GM19324 (cell line): ENCODE data around the gene DTX2.
"Not testable (repeated sequence)": the region's sequence is repeated elsewhere in the genome, so short reads cannot be mapped to it uniquely, and the experiment has no call there.

Source experiments
- ATAC-seq: cut with Tn5 transposase; IDR thresholded peaks from one replicate; pipeline ENCODE4 v1.9.1; 2021; ENCODE audit warnings: mild to moderate bottlenecking, moderate library complexity; ENCODE audit not compliant: unreplicated experiment, low FRiP score

Gene DTX2

DNA sequence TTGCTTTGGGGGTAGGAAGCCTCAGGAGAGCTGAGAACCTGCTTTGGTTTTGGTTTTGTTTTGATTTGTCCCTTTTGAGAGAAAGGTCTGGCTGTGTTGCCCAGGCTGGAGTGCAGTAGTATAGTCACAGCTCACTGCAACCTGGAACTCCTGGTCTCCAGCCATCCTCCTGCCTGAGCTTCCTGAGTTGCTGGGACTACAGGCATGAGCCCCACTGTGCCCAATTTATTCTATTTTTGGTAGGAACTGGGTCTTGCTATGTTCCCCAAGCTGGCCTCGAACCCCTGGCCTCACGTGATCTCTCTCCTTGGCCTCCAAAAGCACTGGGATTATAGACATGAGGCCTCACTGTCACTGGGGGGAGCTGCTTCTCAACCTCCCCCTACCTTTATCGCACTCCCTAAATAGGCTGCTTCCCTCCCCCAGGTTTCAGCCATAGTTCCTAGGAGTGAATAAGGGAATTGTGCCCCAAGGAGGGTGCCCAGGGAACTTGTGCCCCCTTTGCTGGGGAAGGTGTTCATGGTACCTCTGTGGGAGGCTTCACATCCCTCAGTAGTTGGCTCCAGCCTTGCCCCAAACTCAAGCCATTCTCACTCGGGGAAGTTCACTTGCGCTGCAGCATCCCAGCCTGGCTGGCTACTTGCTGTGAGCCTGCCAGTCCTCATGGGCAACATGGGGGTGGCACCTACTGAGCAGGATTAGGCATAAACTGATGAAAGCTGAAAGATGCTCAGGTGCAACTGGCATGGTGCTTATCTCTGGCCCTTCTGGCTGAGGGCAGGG, 18.7 kb upstream of the DTX2 start:
- not testable (repeated sequence) for ATAC-seq

GRCh38 chr7:76443846-76444245, 17.7 kb upstream of the DTX2 start:
- not testable (repeated sequence) for ATAC-seq

DNA sequence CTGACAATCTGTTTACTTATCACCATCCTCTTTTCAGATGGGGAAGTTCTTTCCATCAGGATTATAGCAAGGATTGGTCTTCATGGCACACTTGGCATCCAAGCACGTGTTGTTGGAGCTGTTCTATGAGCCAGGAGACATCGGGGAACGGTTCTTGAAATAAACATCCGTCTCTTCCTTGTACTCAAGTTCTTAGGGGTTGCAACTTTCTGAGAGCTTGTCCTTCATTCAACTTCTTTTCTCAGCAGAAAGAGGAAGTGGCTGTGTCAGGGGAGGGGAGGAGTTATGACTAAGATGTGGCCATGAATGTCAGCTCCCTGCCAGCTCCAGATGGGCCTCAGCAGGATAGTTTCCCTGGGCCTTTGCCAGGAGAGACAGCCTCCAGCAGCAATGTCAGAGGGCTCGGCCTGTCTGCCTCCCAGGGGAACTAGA, 15.9 kb upstream of the DTX2 start:
- not testable (repeated sequence) for ATAC-seq

- ATAC-seq = not testable (repeated sequence)
Observed at GRCh38 chr7:76457017-76457416, 4.5 kb upstream of the DTX2 start.

DNA sequence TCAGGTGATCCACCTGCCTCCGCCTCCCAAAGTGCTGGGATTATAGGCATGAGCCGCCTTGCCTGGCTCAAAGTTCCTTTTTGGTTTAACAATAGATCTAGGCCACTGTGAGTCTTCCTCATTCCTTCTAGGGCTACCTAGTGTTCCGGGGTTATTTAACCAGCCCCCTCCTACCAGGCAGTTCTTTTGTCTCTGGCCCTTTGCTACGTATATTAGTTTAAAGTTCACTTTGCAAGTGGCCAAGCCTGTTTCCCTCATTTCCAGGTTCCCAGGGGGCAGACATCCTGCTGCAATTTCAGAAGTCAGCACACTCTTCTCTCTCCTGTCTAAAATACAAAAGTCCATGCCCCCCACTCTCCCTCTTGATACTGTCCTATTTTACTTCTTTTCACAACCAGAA, 3.0 kb upstream of the DTX2 start:
- ATAC-seq = not testable (repeated sequence)

- not testable (repeated sequence) for ATAC-seq
Observed at GRCh38 chr7:76460767-76461166, 742 bp upstream of the DTX2 start.

- not testable (repeated sequence) for ATAC-seq
Observed at GRCh38 chr7:76462271-76462882, 868 bp downstream of the DTX2 start.

DNA sequence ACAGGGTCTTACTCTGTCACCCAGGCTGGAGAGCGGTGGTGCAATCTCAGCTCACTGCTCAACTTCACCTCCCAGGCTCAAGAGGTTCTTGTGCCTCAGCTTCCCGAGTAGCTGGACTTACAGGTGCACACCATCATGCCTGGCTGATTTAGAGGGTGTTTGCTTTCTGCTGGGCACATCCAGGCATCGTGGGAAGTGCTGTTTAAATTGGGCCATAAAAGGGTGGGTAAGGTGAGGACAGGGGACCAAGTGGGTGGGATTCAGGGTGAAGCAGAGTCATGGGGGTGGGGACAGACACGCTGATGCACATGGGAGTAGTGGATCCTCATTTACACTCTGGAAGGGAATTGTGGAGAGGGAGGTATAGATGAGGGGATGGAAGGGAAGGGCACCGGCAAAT, 3.5 kb downstream of the DTX2 start:
- ATAC-seq = not testable (repeated sequence)

GRCh38 chr7:76465950-76466349, 4.4 kb downstream of the DTX2 start:
- not testable (repeated sequence) for ATAC-seq

DNA sequence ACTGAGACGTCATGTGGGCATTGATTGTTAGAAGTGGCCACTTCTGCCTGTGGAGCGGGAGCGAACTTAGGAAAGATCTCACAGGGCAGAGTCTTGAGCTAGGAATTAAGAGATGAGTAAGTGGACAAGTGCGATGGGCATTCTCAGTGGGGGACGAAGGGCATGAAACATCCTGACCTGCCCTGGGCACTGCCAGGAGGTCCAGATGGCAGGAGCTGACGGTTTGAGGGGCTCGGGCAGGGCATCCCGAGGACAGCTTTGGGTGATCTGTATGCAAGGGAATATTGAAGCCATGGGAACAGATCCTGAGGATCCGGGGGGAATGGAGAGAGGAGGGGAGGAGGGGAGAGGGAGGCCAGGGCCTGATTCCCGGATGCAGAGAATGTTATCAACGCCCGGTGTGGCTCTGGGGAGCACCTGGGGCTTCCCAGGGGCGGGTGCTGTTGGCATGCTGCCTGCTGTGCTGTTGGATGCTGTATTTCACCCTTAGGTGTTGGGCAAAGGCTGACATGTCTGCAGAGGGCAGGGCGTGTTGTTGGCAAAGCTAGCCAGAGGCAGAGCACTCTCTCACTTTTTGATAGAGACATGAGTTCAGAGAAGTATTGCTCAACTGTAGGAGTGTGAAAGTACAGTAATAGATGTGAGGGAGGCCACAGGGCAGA, 6.4 kb downstream of the DTX2 start:
- not testable (repeated sequence) for ATAC-seq

DNA sequence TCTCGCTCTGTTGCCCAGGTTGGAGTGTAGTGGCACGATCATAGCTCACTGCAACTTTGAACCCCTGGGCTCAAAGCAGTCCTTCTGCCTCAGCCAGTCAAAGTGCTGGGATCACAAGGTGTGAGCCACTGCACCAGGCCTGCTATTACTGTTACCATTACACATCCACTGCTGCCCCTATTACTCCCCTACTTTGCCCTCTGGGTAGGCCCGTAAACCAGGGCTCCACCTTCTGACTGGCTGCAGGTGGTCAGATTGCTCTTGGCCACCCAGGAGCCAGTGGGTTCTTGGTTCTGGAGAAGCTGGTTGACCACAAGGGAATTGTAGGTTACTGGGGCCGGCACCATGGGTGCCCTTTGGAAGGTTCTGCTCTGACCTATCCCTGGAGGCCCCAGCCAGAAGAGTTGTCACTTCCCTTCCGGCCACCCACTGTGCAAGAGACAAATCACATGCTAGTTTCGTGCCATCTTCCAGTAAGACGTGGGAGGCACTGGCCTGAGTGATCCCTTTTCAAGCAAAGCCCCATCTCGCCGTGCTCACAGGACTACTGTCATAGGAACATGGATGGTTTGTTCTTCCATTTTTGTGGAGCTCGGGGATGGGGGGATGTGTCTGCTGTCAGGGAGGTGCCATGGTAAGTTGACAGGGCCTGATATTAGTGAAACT, 10.2 kb downstream of the DTX2 start:
- not testable (repeated sequence) for ATAC-seq

- not testable (repeated sequence) for ATAC-seq
Observed at GRCh38 chr7:76473097-76473496, 11.6 kb downstream of the DTX2 start.

DNA sequence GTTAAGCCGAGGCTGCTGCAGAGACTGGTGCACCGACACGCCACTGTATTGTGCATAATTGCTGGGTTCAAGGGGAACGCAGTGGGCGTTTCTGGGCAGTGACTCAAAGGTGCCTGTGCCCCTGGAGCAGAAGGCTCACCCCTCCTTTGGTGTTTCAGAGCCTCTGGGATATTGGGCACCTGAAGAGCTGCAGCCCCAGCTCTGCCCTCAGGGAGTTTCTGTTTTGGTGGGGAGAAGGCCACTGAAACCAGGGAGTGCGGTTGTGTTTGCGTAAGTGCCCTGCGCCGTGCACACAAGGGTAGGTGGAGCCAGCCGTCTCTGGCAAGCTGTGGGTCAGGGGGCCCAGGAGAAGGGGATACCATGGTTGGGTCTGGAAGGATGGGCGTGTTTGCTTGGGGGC, 14.8 kb downstream of the DTX2 start:
- not testable (repeated sequence) for ATAC-seq

DNA sequence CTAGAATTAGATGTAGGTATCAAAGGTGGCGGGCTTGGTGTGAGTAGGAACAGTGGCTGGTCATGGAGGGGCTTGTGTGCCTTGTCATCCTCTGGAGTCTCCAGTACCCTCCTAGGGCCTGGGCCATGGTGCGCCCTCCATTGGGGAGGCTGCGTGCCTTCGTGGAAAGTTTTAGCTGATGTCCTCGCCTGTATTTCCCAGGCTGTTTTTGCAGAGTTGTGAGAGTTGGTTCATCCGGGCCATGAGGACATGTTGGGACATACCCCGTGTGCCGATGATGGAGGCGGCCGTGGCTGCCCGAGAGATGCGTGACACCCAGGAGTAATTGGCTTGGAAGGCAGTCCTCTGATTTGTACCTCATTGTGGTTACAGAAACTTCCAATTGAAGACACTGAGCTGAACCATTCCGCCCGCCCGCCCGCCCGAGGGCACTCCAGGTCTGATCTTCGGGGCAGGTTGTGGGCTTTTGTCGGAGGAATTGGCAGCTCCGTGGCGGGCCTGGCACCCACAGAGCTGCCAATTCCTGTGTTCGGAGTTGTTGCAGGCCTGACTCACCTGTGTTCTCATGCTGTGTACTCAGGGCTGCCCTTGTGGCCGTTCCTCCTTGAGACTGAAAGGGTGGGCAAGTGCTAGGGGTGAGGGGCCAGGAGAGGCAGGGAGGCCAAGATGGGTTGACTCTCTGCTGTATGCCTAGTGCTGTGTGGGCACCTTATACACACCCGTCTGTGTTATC, 15.4 kb downstream of the DTX2 start:
- ATAC-seq = not testable (repeated sequence)

- ATAC-seq = not testable (repeated sequence)
Observed at GRCh38 chr7:76479628-76480027, 18.1 kb downstream of the DTX2 start.

GRCh38 chr7:76480403-76481253, 19.1 kb downstream of the DTX2 start:
- not testable (repeated sequence) for ATAC-seq

DNA sequence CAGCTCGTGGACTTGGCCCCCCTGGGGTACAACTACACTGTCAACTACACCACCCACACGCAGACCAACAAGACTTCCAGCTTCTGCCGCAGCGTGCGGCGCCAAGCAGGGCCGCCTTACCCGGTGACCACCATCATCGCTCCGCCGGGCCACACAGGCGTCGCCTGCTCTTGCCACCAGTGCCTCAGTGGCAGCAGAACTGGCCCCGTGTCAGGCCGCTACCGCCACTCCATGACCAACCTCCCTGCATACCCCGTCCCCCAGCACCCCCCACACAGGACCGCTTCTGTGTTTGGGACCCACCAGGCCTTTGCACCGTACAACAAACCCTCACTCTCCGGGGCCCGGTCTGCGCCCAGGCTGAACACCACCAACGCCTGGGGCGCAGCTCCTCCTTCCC, 21.2 kb downstream of the DTX2 start:
- not testable (repeated sequence) for ATAC-seq

DNA sequence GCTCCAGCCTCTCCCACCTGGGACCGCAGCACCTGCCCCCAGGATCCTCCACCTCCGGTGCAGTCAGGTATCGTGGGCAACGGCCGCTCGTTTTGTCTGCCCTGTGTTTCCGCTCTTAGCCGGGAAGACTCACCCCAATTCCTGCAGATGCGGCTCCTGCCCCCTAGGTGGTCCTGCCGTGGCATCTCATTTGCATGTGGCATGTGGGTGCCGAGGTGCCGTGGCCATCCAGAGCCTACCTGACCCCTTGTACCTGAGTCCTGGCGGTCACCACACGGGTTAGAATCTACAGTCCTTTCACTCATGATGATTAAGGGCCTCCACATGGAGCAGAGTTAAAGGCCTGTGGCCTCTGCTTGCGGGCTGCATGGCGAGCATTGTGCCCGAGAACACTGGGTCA, 21.6 kb downstream of the DTX2 start:
- ATAC-seq = not testable (repeated sequence)

DNA sequence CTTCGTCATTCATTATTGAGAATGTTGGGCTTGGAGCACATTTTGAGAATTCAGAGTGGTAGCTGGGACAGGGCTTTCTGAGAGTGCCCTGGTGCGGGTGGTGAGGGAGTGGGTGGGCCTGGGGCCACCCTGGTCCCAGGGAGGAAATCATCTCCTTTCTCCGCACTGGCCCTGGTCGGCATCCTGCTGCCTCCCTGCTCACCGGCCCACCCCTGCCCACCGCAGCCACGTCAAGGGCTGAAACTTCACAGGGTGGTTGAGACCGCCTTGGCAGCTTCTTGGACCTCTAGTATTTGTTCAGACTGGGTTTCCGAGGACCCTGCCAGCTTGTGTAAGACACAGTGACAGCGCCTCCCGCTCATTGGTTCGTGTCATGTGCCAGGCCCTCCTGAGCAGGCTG, 22.9 kb downstream of the DTX2 start:
- not testable (repeated sequence) for ATAC-seq
